Pons (tissue), 1 donor: Measurements from ENCODE around the gene CCDC61.

Experiments
- DNase-seq: peaks from one replicate; pipeline ENCODE4 v3.0.0-alpha.2; 2016; ENCODE audit warnings: low spot score

The CCDC61 gene

GRCh38 chr19:45994998-45995714 is at the start of gene CCDC61:
Gene CCDC61, plus strand, starts transcription at chr19:45995467. Its CDS starts 7,552 bp downstream, at chr19:46003019.
- DNase-seq = peak; percentile 100

GRCh38 chr19:45947926-45948325 is 47.3 kb upstream of the CCDC61 start:
- DNase-seq = no peak

GRCh38 chr19:45952341-45952685 is 43.0 kb upstream of the CCDC61 start:
- DNase-seq = no peak

GRCh38 chr19:45952686-45953505 is 42.4 kb upstream of the CCDC61 start:
- no peak for DNase-seq

- DNase-seq = no peak
Observed at GRCh38 chr19:45953676-45954075, 41.6 kb upstream of the CCDC61 start.

- DNase-seq = no peak
Observed at GRCh38 chr19:45954156-45954555, 41.1 kb upstream of the CCDC61 start.

GRCh38 chr19:45955905-45956608 is 39.2 kb upstream of the CCDC61 start:
- DNase-seq = peak; percentile 92

- no peak for DNase-seq
Observed at GRCh38 chr19:45958320-45958719, 36.9 kb upstream of the CCDC61 start.

- DNase-seq = no peak
Observed at GRCh38 chr19:45958769-45959516, 36.3 kb upstream of the CCDC61 start.

GRCh38 chr19:45959517-45960025 is 35.7 kb upstream of the CCDC61 start:
- no peak for DNase-seq

GRCh38 chr19:45960595-45961235 is 34.6 kb upstream of the CCDC61 start:
- DNase-seq = no peak

- no peak for DNase-seq
Observed at GRCh38 chr19:45962021-45962420, 33.2 kb upstream of the CCDC61 start.

- DNase-seq = no peak
Observed at GRCh38 chr19:45967246-45967645, 28.0 kb upstream of the CCDC61 start.

- no peak for DNase-seq
Observed at GRCh38 chr19:45968626-45969025, 26.6 kb upstream of the CCDC61 start.

- no peak for DNase-seq
Observed at GRCh38 chr19:45969676-45970075, 25.6 kb upstream of the CCDC61 start.

- DNase-seq = no peak
Observed at GRCh38 chr19:45971260-45971902, 23.9 kb upstream of the CCDC61 start.

GRCh38 chr19:45972081-45972946 is 23.0 kb upstream of the CCDC61 start:
- DNase-seq = no peak

- DNase-seq = no peak
Observed at GRCh38 chr19:45972947-45973540, 22.2 kb upstream of the CCDC61 start.

- peak; percentile 79 for DNase-seq
Observed at GRCh38 chr19:45973553-45974338, 21.5 kb upstream of the CCDC61 start, which contains the start of gene NOVA2. Gene NOVA2, minus strand, starts transcription at chr19:45973865. Its CDS starts 514 bp downstream, at chr19:45973351.
